Loucy (cell line): ENCODE data around the gene TFDP1.

Experiments
- H2AFZ ChIP-seq: fragments of 200-600 bp; sonication (generic); 2 replicates; pipeline ENCODE4 v1.6.0; 2016; ENCODE audit warnings: antibody characterized with exemption, mild to moderate bottlenecking, low read length, moderate library complexity
- H3F3A ChIP-seq: fragments of 200-600 bp; 2 replicates; pipeline ENCODE4 v1.6.0; 2016; ENCODE audit warnings: antibody characterized with exemption, low read depth, mild to moderate bottlenecking
- H3K27me3 ChIP-seq: fragments of 200-600 bp; sonication (generic); 2 replicates; pipeline ENCODE4 v1.6.1; 2014; ENCODE audit warnings: low read length, mild to moderate bottlenecking; ENCODE audit not compliant: insufficient read depth, poor library complexity, severe bottlenecking
- H3K36me3 ChIP-seq: fragments of 200-600 bp; sonication (generic); 2 replicates; pipeline ENCODE4 v1.6.1; 2016; ENCODE audit warnings: low read length; ENCODE audit not compliant: insufficient read depth
- H3K4me1 ChIP-seq: fragments of 200-600 bp; sonication (generic); 2 replicates; pipeline ENCODE4 v1.5.1; 2014; ENCODE audit warnings: low read length, mild to moderate bottlenecking; ENCODE audit not compliant: insufficient read depth, poor library complexity, severe bottlenecking
- H3K4me2 ChIP-seq: fragments of 200-600 bp; sonication (generic); 2 replicates; pipeline ENCODE4 v1.6.0; 2014; ENCODE audit warnings: antibody characterized with exemption, low read length, low read depth, mild to moderate bottlenecking; ENCODE audit not compliant: poor library complexity, severe bottlenecking
- H3K4me3 ChIP-seq: fragments of 200-600 bp; sonication (generic); 2 replicates; pipeline ENCODE4 v1.5.1; 2014; ENCODE audit warnings: low read length, mild to moderate bottlenecking, mixed read lengths; ENCODE audit not compliant: poor library complexity, severe bottlenecking
- H3K79me2 ChIP-seq: fragments of 200-600 bp; sonication (generic); 2 replicates; pipeline ENCODE4 v1.6.1; 2014; ENCODE audit warnings: low read length; ENCODE audit not compliant: insufficient read depth
- H3K9ac ChIP-seq: fragments of 200-600 bp; sonication (generic); 2 replicates; pipeline ENCODE4 v1.6.0; 2014; ENCODE audit warnings: mild to moderate bottlenecking, low read depth, low read length, moderate library complexity; ENCODE audit not compliant: poor library complexity, severe bottlenecking
- H3K9me2 ChIP-seq: fragments of 200-600 bp; sonication (generic); replicated peaks from 2 replicates; pipeline ENCODE4 v1.6.1; 2016; ENCODE audit warnings: low read depth, low read length, mixed read lengths
- H3K9me3 ChIP-seq: fragments of 200-600 bp; sonication (generic); 2 replicates; pipeline ENCODE4 v1.6.1; 2014; ENCODE audit warnings: mild to moderate bottlenecking, antibody characterized with exemption, low read length, low read depth; ENCODE audit not compliant: insufficient read depth
- H4K20me1 ChIP-seq: fragments of 200-600 bp; sonication (generic); 2 replicates; pipeline ENCODE4 v1.6.0; 2014; ENCODE audit warnings: antibody characterized with exemption, low read length, mild to moderate bottlenecking; ENCODE audit not compliant: insufficient read depth, poor library complexity, severe bottlenecking
- CTCF ChIP-seq: fragments of 200-600 bp; sonication (generic); conservative IDR thresholded peaks from 2 replicates; pipeline ENCODE4 v1.5.1; 2014; ENCODE audit warnings: mild to moderate bottlenecking, antibody characterized with exemption, low read length
- EZH2phosphoT487 ChIP-seq: fragments of 200-600 bp; IDR thresholded peaks from 2 replicates; pipeline ENCODE4 v1.6.1; 2018; ENCODE audit warnings: antibody characterized with exemption, mild to moderate bottlenecking, moderate library complexity, borderline replicate concordance

The TFDP1 gene

GRCh38 chr13:113666951-113667701, 82.6 kb downstream of the TFDP1 start, which contains the start of gene GRK1:
Gene GRK1, plus strand, starts transcription at chr13:113667219. Its CDS starts 168 bp downstream, at chr13:113667387.
- Histone ChIP-seq H2AFZ (no peak within 1 kb of the TSS), H3K9me3 (no peaks in the 10 kb centered on the region), H3K79me2 (no peaks in the 10 kb centered on the region), H3K4me2 (no peak within 1 kb of the TSS), H3K9me2 (no peaks in the 10 kb centered on the region), H3F3A (no peaks in the 10 kb centered on the region), H3K27me3 (no peaks in the 10 kb centered on the region), H3K4me3 (no peak within 1 kb of the TSS), H3K9ac (no peak within 1 kb of the TSS), H3K4me1 (no peaks in the 10 kb centered on the region), H4K20me1 (no peaks in the 10 kb centered on the region), H3K36me3 (no peaks in the 10 kb centered on the region)
- TF ChIP-seq EZH2phosphoT487 = no peak

- Histone ChIP-seq H3K36me3 (no peaks in the 10 kb centered on the region), H3K4me3 (no peak overlapping the region), H3K4me1 (no peaks in the 10 kb centered on the region), H3K79me2 (no peaks in the 10 kb centered on the region), H3F3A (no peaks in the 10 kb centered on the region), H3K4me2 (no peak overlapping the region), H3K27me3 (no peaks in the 10 kb centered on the region), H3K9me2 (no peaks in the 10 kb centered on the region), H2AFZ (no peak overlapping the region), H4K20me1 (no peaks in the 10 kb centered on the region), H3K9ac (no peak overlapping the region), H3K9me3 (no peaks in the 10 kb centered on the region)
- TF ChIP-seq CTCF (no peak), EZH2phosphoT487 (no peak)
Measured at GRCh38 chr13:113667771-113668490, 83.4 kb downstream of the TFDP1 start.

- Histone ChIP-seq H3K79me2 (no peaks in the 10 kb centered on the region), H3K4me1 (no peaks in the 10 kb centered on the region), H3K4me2 (no peak overlapping the region), H4K20me1 (no peaks in the 10 kb centered on the region), H3K27me3 (no peaks in the 10 kb centered on the region), H3F3A (no peaks in the 10 kb centered on the region), H3K9me3 (no peaks in the 10 kb centered on the region), H3K4me3 (no peak overlapping the region), H3K36me3 (no peaks in the 10 kb centered on the region), H3K9ac (no peak overlapping the region), H3K9me2 (no peaks in the 10 kb centered on the region), H2AFZ (no peak overlapping the region)
- TF ChIP-seq CTCF = no peak
- TF ChIP-seq EZH2phosphoT487 = no peak
Measured at GRCh38 chr13:113668491-113668971, 84.0 kb downstream of the TFDP1 start.
